SU-DHL-6 (cell line): ENCODE data around the gene CDK5RAP2.

Source experiments
- EZH2phosphoT487 ChIP-seq: fragments of 200-600 bp; sonication (generic), shearing (Covaris generic); conservative IDR thresholded peaks from 2 replicates; pipeline ENCODE4 v1.6.1; 2018; ENCODE audit warnings: mild to moderate bottlenecking, antibody characterized with exemption, low read length, moderate library complexity, mixed read lengths
- TF ChIP-seq, protein P1 (sequence below): fragments of 200-600 bp; sonication (generic); IDR thresholded peaks from one replicate; pipeline ENCODE4 v1.5.1; 2017; ENCODE audit warnings: antibody characterized with exemption, mild to moderate bottlenecking, low read length, moderate library complexity; ENCODE audit not compliant: insufficient read depth, poor library complexity, severe bottlenecking

DNA sequence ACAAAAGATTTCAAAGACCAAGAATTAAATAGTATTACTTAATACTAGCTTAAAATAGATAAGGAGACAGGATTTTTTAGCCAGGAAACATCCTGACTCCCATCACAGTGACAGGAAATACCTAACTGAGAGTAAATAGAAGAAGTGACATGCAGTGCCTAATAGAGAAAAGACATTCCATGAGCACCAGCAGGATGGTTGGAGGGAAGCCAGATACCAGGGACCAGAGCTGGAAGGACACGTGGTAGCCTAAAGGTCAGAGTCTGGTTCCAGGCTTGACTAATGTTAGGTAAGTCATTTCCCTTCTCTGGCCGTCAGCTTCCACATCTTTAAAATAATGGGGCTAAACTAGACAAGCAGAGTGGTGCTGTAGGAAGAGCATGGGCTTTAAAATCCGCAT, 41.6 kb downstream of the CDK5RAP2 start:
- TF ChIP-seq, protein P1, sequence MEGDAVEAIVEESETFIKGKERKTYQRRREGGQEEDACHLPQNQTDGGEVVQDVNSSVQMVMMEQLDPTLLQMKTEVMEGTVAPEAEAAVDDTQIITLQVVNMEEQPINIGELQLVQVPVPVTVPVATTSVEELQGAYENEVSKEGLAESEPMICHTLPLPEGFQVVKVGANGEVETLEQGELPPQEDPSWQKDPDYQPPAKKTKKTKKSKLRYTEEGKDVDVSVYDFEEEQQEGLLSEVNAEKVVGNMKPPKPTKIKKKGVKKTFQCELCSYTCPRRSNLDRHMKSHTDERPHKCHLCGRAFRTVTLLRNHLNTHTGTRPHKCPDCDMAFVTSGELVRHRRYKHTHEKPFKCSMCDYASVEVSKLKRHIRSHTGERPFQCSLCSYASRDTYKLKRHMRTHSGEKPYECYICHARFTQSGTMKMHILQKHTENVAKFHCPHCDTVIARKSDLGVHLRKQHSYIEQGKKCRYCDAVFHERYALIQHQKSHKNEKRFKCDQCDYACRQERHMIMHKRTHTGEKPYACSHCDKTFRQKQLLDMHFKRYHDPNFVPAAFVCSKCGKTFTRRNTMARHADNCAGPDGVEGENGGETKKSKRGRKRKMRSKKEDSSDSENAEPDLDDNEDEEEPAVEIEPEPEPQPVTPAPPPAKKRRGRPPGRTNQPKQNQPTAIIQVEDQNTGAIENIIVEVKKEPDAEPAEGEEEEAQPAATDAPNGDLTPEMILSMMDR, result no peak
- no peak for TF ChIP-seq EZH2phosphoT487
